Loucy (cell line): ENCODE data around the gene ADGB.

Experiments
- CTCF ChIP-seq: fragments of 200-600 bp; sonication (generic); conservative IDR thresholded peaks from 2 replicates; pipeline ENCODE4 v1.5.1; 2014; ENCODE audit warnings: mild to moderate bottlenecking, antibody characterized with exemption, low read length
- EZH2phosphoT487 ChIP-seq: fragments of 200-600 bp; IDR thresholded peaks from 2 replicates; pipeline ENCODE4 v1.6.1; 2018; ENCODE audit warnings: antibody characterized with exemption, mild to moderate bottlenecking, moderate library complexity, borderline replicate concordance

- TF ChIP-seq CTCF: no peak
- no peak for TF ChIP-seq EZH2phosphoT487
Measured at GRCh38 chr6:146651482-146651863, 52.7 kb downstream of the ADGB start.
